ENCODE data around the gene SLC4A5. TPM values are rescaled to one million over a fixed set of nuclear protein-coding genes. Genes with fewer than 3 reads are reported as not detected.

Gene SLC4A5
- total RNA-seq, 1 donor: 0.36 TPM

GRCh38 chr2:74198461-74199274 is 144.5 kb downstream of the SLC4A5 start, which contains the start of gene MTHFD2:
MTHFD2 (plus strand) TSS chr2:74198615; CDS start chr2:74198642, 27 bp downstream.
- H2AFZ ChIP-seq (ENCODE audit: low read length): peak within 1 kb of the TSS; percentile 76
- peaks cover 41% of the 10 kb centered on the region for H3K79me2 ChIP-seq (ENCODE audit: insufficient read depth, low read length)
- TF ChIP-seq CTCF (IDR thresholded peaks at IDR 0.05; ENCODE audit: extremely low read depth, low read depth, low read length): peak; percentile 67
- peak; percentile 97 for DNase-seq (ENCODE audit: insufficient read length, low spot score, missing footprints)
- H3K27me3 ChIP-seq (ENCODE audit: insufficient read depth, low read length): no peaks in the 10 kb centered on the region
- H3K9me3 ChIP-seq (ENCODE audit: low read depth, low read length): no peaks in the 10 kb centered on the region
- peaks cover 35% of the 10 kb centered on the region for H3K4me1 ChIP-seq (ENCODE audit: insufficient read depth, low read length)
- peak within 1 kb of the TSS; percentile 94 for H3K4me2 ChIP-seq (ENCODE audit: insufficient read depth, low read length)
- peaks cover 4% of the 10 kb centered on the region for H3K36me3 ChIP-seq (ENCODE audit: insufficient read depth, low read length)
- peak within 1 kb of the TSS; percentile 98 for H3K4me3 ChIP-seq (ENCODE audit: insufficient read depth, low read length)
- peaks cover 21% of the 10 kb centered on the region for H4K20me1 ChIP-seq (ENCODE audit: insufficient read depth, low read length)
- H3K27ac ChIP-seq (ENCODE audit: low read depth, low read length): peak within 1 kb of the TSS; percentile 95

- Histone ChIP-seq H3K4me1 (ENCODE audit: insufficient read depth, low read length) (peaks cover 35% of the 10 kb centered on the region), H3K4me2 (ENCODE audit: insufficient read depth, low read length) (peak overlapping the region; percentile 94), H3K27me3 (ENCODE audit: insufficient read depth, low read length) (no peaks in the 10 kb centered on the region), H4K20me1 (ENCODE audit: insufficient read depth, low read length) (peaks cover 21% of the 10 kb centered on the region), H3K79me2 (ENCODE audit: insufficient read depth, low read length) (peaks cover 35% of the 10 kb centered on the region), H3K36me3 (ENCODE audit: insufficient read depth, low read length) (peaks cover 4% of the 10 kb centered on the region), H2AFZ (ENCODE audit: low read length) (peak overlapping the region; percentile 76), H3K4me3 (ENCODE audit: insufficient read depth, low read length) (peak overlapping the region; percentile 98), H3K9me3 (ENCODE audit: low read depth, low read length) (no peaks in the 10 kb centered on the region), H3K27ac (ENCODE audit: low read depth, low read length) (no peak overlapping the region)
- no peak for DNase-seq (ENCODE audit: insufficient read length, low spot score, missing footprints)
- no peak for TF ChIP-seq CTCF (IDR thresholded peaks at IDR 0.05; ENCODE audit: extremely low read depth, low read depth, low read length)
Observed at GRCh38 chr2:74198023-74198460, 145.2 kb downstream of the SLC4A5 start.

GRCh38 chr2:74197049-74197448 is 146.2 kb downstream of the SLC4A5 start:
- no peaks in the 10 kb centered on the region for H3K27me3 ChIP-seq (ENCODE audit: insufficient read depth, low read length)
- peaks cover 25% of the 10 kb centered on the region for H3K79me2 ChIP-seq (ENCODE audit: insufficient read depth, low read length)
- no peak overlapping the region for H2AFZ ChIP-seq (ENCODE audit: low read length)
- no peaks in the 10 kb centered on the region for H3K36me3 ChIP-seq (ENCODE audit: insufficient read depth, low read length)
- no peak overlapping the region for H3K4me2 ChIP-seq (ENCODE audit: insufficient read depth, low read length)
- peaks cover 33% of the 10 kb centered on the region for H3K4me1 ChIP-seq (ENCODE audit: insufficient read depth, low read length)
- no peaks in the 10 kb centered on the region for H3K9me3 ChIP-seq (ENCODE audit: low read depth, low read length)
- peaks cover 15% of the 10 kb centered on the region for H4K20me1 ChIP-seq (ENCODE audit: insufficient read depth, low read length)
- H3K4me3 ChIP-seq (ENCODE audit: insufficient read depth, low read length): no peak overlapping the region
- H3K27ac ChIP-seq (ENCODE audit: low read depth, low read length): no peak overlapping the region
- no peak for DNase-seq (ENCODE audit: insufficient read length, low spot score, missing footprints)
- no peak for TF ChIP-seq CTCF (IDR thresholded peaks at IDR 0.05; ENCODE audit: extremely low read depth, low read depth, low read length)

- no peak for TF ChIP-seq CTCF (IDR thresholded peaks at IDR 0.05; ENCODE audit: extremely low read depth, low read depth, low read length)
- peaks cover 10% of the 10 kb centered on the region for H3K4me1 ChIP-seq (ENCODE audit: insufficient read depth, low read length)
- DNase-seq (ENCODE audit: insufficient read length, low spot score, missing footprints): no peak
Observed at GRCh38 chr2:74194799-74195198, 148.4 kb downstream of the SLC4A5 start.

More at GRCh38 chr2:74194799-74195198, 148.4 kb downstream of the SLC4A5 start:
- Histone ChIP-seq H3K27me3 (ENCODE audit: insufficient read depth, low read length) (peaks cover 6% of the 10 kb centered on the region), H3K36me3 (ENCODE audit: insufficient read depth, low read length) (no peaks in the 10 kb centered on the region), H3K27ac (ENCODE audit: low read depth, low read length) (no peak overlapping the region), H4K20me1 (ENCODE audit: insufficient read depth, low read length) (peaks cover 3% of the 10 kb centered on the region), H2AFZ (ENCODE audit: low read length) (no peak overlapping the region), H3K9me3 (ENCODE audit: low read depth, low read length) (no peaks in the 10 kb centered on the region), H3K79me2 (ENCODE audit: insufficient read depth, low read length) (peaks cover 8% of the 10 kb centered on the region), H3K4me3 (ENCODE audit: insufficient read depth, low read length) (no peak overlapping the region), H3K4me2 (ENCODE audit: insufficient read depth, low read length) (no peak overlapping the region)

All from osteoblast (primary cell).